ENCODE results near the gene SLC36A3.

SLC36A3 gene

GRCh38 chr5:151345187-151345807 lies 41.7 kb upstream of the SLC36A3 start:
- TF ChIP-seq CTCF (IDR thresholded peaks at IDR 0.05; ENCODE audit: insufficient read depth, low read length, poor library complexity, severe bottlenecking) = no peak
- Histone ChIP-seq H3K4me3 (replicated peaks; ENCODE audit: low read depth, low read length) (no peak overlapping the region), H3K36me3 (ENCODE audit: control insufficient read depth, insufficient read depth, low read length) (no peaks in the 10 kb centered on the region), H3K27me3 (replicated peaks; ENCODE audit: control insufficient read depth, insufficient read depth, low read length) (no peaks in the 10 kb centered on the region; the same call in 1 of the 2 replicates)
- no peak for DNase-seq (ENCODE audit: extremely low read depth, insufficient read length)

GRCh38 chr5:151344088-151344487 lies 40.5 kb upstream of the SLC36A3 start:
- no peaks in the 10 kb centered on the region for H3K36me3 ChIP-seq (ENCODE audit: control insufficient read depth, insufficient read depth, low read length)
- no peak for TF ChIP-seq CTCF (IDR thresholded peaks at IDR 0.05; ENCODE audit: insufficient read depth, low read length, poor library complexity, severe bottlenecking)
- H3K4me3 ChIP-seq (replicated peaks; ENCODE audit: low read depth, low read length) = no peak overlapping the region
- no peaks in the 10 kb centered on the region; the same call in 1 of the 2 replicates for H3K27me3 ChIP-seq (replicated peaks; ENCODE audit: control insufficient read depth, insufficient read depth, low read length)
- no peak for DNase-seq (ENCODE audit: extremely low read depth, insufficient read length)

- DNase-seq (ENCODE audit: extremely low read depth, insufficient read length) = no peak
- H3K27me3 ChIP-seq (replicated peaks; ENCODE audit: control insufficient read depth, insufficient read depth, low read length) = no peaks in the 10 kb centered on the region; the same call in 1 of the 2 replicates
- TF ChIP-seq CTCF (IDR thresholded peaks at IDR 0.05; ENCODE audit: insufficient read depth, low read length, poor library complexity, severe bottlenecking) = no peak
- H3K36me3 ChIP-seq (ENCODE audit: control insufficient read depth, insufficient read depth, low read length) = no peaks in the 10 kb centered on the region
- H3K4me3 ChIP-seq (replicated peaks; ENCODE audit: low read depth, low read length) = no peak overlapping the region
These were observed 36.4 kb upstream of the SLC36A3 start for GRCh38 chr5:151340004-151340403.

- DNase-seq (ENCODE audit: extremely low read depth, insufficient read length) = no peak
- no peaks in the 10 kb centered on the region; the same call in 1 of the 2 replicates for H3K27me3 ChIP-seq (replicated peaks; ENCODE audit: control insufficient read depth, insufficient read depth, low read length)
- no peak overlapping the region for H3K4me3 ChIP-seq (replicated peaks; ENCODE audit: low read depth, low read length)
- TF ChIP-seq CTCF (IDR thresholded peaks at IDR 0.05; ENCODE audit: insufficient read depth, low read length, poor library complexity, severe bottlenecking) = no peak
- no peaks in the 10 kb centered on the region for H3K36me3 ChIP-seq (ENCODE audit: control insufficient read depth, insufficient read depth, low read length)
These were observed 35.2 kb upstream of the SLC36A3 start for GRCh38 chr5:151338734-151339133.

GRCh38 chr5:151332857-151333256 lies 29.3 kb upstream of the SLC36A3 start:
- TF ChIP-seq CTCF (IDR thresholded peaks at IDR 0.05; ENCODE audit: insufficient read depth, low read length, poor library complexity, severe bottlenecking) = no peak
- Histone ChIP-seq H3K4me3 (replicated peaks; ENCODE audit: low read depth, low read length) (no peak overlapping the region), H3K27me3 (replicated peaks; ENCODE audit: control insufficient read depth, insufficient read depth, low read length) (no peaks in the 10 kb centered on the region), H3K36me3 (ENCODE audit: control insufficient read depth, insufficient read depth, low read length) (no peaks in the 10 kb centered on the region)
- DNase-seq (ENCODE audit: extremely low read depth, insufficient read length) = no peak

GRCh38 chr5:151328734-151329133 lies 25.2 kb upstream of the SLC36A3 start:
- DNase-seq (ENCODE audit: extremely low read depth, insufficient read length) = no peak
- Histone ChIP-seq H3K27me3 (replicated peaks; ENCODE audit: control insufficient read depth, insufficient read depth, low read length) (no peaks in the 10 kb centered on the region; the same call in 1 of the 2 replicates), H3K36me3 (ENCODE audit: control insufficient read depth, insufficient read depth, low read length) (no peaks in the 10 kb centered on the region), H3K4me3 (replicated peaks; ENCODE audit: low read depth, low read length) (no peak overlapping the region)
- no peak for TF ChIP-seq CTCF (IDR thresholded peaks at IDR 0.05; ENCODE audit: insufficient read depth, low read length, poor library complexity, severe bottlenecking)

All from GM06990 (cell line).